Non-pigmented ciliary epithelial cell (primary cell): Measurements from ENCODE around the gene MCAM.

Source experiments
- DNase-seq: peaks from one replicate; pipeline ENCODE4 v3.0.0-alpha.2; 2010; ENCODE audit warnings: low read depth

MCAM gene

GRCh38 chr11:119262668-119263351 is 54.1 kb downstream of the MCAM start:
- peak; percentile 15 for DNase-seq

- no peak for DNase-seq
Observed at GRCh38 chr11:119258983-119259382, 57.9 kb downstream of the MCAM start.
